HL-60 (cell line): ENCODE results near the gene KLHL22.

Experiments
- DNase-seq, 2 experiments: peaks; one replicate each; pipeline ENCODE4 v3.0.0-alpha.2; 2010 to 2020; ENCODE audit warnings: low read depth in 1 of 2, low spot score in 1 of 2
- H3K27ac ChIP-seq: fragments of 250-450 bp; sonication (Bioruptor Pico); replicated peaks from 2 replicates; pipeline ENCODE4 v1.5.1; 2020; ENCODE audit warnings: mild to moderate bottlenecking, moderate library complexity
- H3K27me3 ChIP-seq: fragments of 250-450 bp; sonication (Bioruptor Pico); 2 replicates; pipeline ENCODE4 v1.5.1; 2021; ENCODE audit warnings: mild to moderate bottlenecking, moderate library complexity; ENCODE audit not compliant: insufficient read depth, poor library complexity, severe bottlenecking
- H3K4me3 ChIP-seq: replicated peaks from 2 replicates; pipeline ENCODE4 v1.5.1; 2011; ENCODE audit warnings: mild to moderate bottlenecking, control low read depth, low read length; ENCODE audit not compliant: insufficient read depth
- GABPA ChIP-seq: IDR thresholded peaks from 2 replicates; pipeline ENCODE4 v1.6.1; 2012; ENCODE audit warnings: low read depth
- POLR2AphosphoS5 ChIP-seq: IDR thresholded peaks from 2 replicates; pipeline ENCODE4 v1.6.1; 2012; ENCODE audit warnings: low read depth
- SPI1 ChIP-seq: IDR thresholded peaks from 2 replicates; pipeline ENCODE4 v1.6.1; 2012; ENCODE audit warnings: low read depth, mild to moderate bottlenecking, borderline replicate concordance
- TF ChIP-seq, protein P1 (sequence below): IDR thresholded peaks from one replicate; pipeline ENCODE4 v1.5.1; 2011; ENCODE audit warnings: low read length, control low read depth, inconsistent platforms; ENCODE audit not compliant: insufficient read depth
- TF ChIP-seq, protein P2 (sequence below): IDR thresholded peaks from 2 replicates; pipeline ENCODE4 v1.6.1; 2012; ENCODE audit warnings: low read depth; ENCODE audit not compliant: insufficient replicate concordance

The KLHL22 gene

DNA sequence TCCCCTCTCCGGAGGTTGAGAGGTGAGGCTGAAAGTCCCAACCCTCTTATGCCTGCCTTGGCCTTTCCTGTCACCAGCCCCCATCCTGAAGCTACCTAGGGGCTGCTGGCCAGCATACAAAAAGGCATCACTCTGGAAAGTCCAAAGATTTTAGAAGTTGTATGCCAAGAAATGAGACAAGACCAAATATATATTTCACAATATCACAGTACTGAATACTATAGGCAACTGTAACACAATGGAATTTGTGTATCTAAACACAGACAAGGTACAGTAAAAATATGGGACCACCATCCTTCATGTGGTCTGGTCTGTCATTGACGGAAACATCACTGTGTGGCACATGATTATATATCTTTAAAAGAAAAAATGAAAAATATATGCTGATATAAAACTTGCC is 4.2 kb downstream of the KLHL22 start:
- no peak for DNase-seq
- TF ChIP-seq, protein P1, sequence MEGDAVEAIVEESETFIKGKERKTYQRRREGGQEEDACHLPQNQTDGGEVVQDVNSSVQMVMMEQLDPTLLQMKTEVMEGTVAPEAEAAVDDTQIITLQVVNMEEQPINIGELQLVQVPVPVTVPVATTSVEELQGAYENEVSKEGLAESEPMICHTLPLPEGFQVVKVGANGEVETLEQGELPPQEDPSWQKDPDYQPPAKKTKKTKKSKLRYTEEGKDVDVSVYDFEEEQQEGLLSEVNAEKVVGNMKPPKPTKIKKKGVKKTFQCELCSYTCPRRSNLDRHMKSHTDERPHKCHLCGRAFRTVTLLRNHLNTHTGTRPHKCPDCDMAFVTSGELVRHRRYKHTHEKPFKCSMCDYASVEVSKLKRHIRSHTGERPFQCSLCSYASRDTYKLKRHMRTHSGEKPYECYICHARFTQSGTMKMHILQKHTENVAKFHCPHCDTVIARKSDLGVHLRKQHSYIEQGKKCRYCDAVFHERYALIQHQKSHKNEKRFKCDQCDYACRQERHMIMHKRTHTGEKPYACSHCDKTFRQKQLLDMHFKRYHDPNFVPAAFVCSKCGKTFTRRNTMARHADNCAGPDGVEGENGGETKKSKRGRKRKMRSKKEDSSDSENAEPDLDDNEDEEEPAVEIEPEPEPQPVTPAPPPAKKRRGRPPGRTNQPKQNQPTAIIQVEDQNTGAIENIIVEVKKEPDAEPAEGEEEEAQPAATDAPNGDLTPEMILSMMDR = no peak
- TF ChIP-seq GABPA = no peak
- no peak for TF ChIP-seq SPI1
- TF ChIP-seq POLR2AphosphoS5 = no peak
- TF ChIP-seq, protein P2, sequence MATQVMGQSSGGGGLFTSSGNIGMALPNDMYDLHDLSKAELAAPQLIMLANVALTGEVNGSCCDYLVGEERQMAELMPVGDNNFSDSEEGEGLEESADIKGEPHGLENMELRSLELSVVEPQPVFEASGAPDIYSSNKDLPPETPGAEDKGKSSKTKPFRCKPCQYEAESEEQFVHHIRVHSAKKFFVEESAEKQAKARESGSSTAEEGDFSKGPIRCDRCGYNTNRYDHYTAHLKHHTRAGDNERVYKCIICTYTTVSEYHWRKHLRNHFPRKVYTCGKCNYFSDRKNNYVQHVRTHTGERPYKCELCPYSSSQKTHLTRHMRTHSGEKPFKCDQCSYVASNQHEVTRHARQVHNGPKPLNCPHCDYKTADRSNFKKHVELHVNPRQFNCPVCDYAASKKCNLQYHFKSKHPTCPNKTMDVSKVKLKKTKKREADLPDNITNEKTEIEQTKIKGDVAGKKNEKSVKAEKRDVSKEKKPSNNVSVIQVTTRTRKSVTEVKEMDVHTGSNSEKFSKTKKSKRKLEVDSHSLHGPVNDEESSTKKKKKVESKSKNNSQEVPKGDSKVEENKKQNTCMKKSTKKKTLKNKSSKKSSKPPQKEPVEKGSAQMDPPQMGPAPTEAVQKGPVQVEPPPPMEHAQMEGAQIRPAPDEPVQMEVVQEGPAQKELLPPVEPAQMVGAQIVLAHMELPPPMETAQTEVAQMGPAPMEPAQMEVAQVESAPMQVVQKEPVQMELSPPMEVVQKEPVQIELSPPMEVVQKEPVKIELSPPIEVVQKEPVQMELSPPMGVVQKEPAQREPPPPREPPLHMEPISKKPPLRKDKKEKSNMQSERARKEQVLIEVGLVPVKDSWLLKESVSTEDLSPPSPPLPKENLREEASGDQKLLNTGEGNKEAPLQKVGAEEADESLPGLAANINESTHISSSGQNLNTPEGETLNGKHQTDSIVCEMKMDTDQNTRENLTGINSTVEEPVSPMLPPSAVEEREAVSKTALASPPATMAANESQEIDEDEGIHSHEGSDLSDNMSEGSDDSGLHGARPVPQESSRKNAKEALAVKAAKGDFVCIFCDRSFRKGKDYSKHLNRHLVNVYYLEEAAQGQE = no peak

DNA sequence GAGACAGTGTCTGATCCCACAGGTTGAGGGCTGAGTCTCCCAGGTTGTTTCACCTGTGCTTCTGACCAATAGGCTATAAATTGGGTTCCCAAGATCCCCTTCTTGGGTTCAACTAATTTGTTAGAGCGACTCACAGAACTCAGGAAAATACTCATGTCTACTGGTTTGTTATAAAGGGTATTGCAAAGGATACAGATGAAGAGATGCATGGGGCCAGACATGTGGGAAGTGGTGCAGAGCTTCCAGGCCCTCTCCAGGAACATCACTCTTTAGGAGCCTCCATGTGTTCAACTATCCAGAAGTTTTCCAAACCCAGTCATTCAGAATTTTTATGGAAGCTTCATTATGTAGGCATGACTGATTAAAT is 4.7 kb downstream of the KLHL22 start:
- TF ChIP-seq, protein P1 = no peak
- TF ChIP-seq SPI1 (no peak), GABPA (no peak), POLR2AphosphoS5 (no peak)
- TF ChIP-seq, protein P2 = no peak
- Histone ChIP-seq H3K27me3 (no peaks in the 10 kb centered on the region), H3K27ac (no peak overlapping the region), H3K4me3 (no peak overlapping the region)
- no peak for DNase-seq

More for the DNA sequence above, 4.2 kb downstream of the KLHL22 start:
- no peaks in the 10 kb centered on the region for H3K27me3 ChIP-seq
- H3K27ac ChIP-seq = no peak overlapping the region
- no peak overlapping the region for H3K4me3 ChIP-seq

DNA sequence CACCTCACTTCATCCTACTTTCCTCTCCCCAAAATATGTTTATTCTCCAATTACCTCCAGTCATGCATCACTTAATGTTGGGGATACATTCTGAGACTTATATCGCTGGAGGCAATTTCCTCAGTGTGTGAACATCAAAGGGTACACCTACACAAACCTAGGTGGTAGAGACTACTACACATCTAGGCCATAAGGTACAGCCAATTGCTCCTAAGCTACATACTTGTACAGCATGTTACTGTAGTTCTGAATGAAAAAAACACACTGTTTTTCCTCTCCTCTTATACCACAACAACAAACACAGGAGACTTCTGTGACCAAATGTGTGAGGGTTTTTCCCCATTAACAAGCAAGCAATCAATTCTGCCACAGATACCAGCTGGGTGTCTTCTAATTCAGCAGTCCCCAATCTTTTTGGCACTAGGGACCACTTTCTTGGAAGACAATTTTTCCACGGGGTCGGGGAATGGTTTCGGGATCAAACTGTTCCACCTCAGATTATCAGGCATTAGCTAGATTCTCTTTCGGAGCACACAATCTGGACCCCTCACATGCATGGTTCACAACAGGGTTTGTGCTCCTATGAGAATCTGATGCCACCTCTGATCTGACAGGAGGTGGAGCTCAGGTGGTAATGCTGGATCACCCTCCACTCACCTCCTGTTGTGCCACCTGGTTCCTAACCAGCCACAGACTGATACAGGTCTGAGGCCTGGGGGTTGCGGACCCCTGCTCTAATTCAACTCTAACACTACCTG is 5.2 kb downstream of the KLHL22 start:
- no peak overlapping the region for H3K27ac ChIP-seq
- TF ChIP-seq, protein P2 = no peak
- TF ChIP-seq, protein P1 = no peak
- TF ChIP-seq GABPA (no peak), POLR2AphosphoS5 (no peak), SPI1 (no peak)
- H3K27me3 ChIP-seq = no peaks in the 10 kb centered on the region
- DNase-seq = no peak
- no peak overlapping the region for H3K4me3 ChIP-seq
